Neuronal stem cell (in vitro differentiated cells): ENCODE results near the gene GAGE12J.
A peak's percentile ranks its signal among the peaks of the same experiment; 100 is the strongest.
"Not testable (repeated sequence)": the region's sequence is repeated elsewhere in the genome, so short reads cannot be mapped to it uniquely, and the experiment has no call there.

Experiments
- DNase-seq: peaks from one replicate; pipeline ENCODE4 v3.0.0-alpha.2; 2013; ENCODE audit warnings: low spot score
- H2AFZ ChIP-seq: one replicate; pipeline ENCODE4 v1.6.1; 2013; ENCODE audit warnings: mild to moderate bottlenecking, low read length, inconsistent platforms
- H2AK5ac ChIP-seq: 2 replicates; pipeline ENCODE4 v1.6.1; 2013; ENCODE audit warnings: low read depth, mild to moderate bottlenecking, inconsistent platforms, low read length, moderate library complexity, mixed read lengths
- H2BK120ac ChIP-seq: 2 replicates; pipeline ENCODE4 v1.6.1; 2013; ENCODE audit warnings: low read depth, mild to moderate bottlenecking, inconsistent platforms, low read length, moderate library complexity, mixed read lengths
- H2BK12ac ChIP-seq: one replicate; pipeline ENCODE4 v1.6.1; 2013; ENCODE audit warnings: low read length, inconsistent platforms
- H2BK15ac ChIP-seq: 2 replicates; pipeline ENCODE4 v1.6.1; 2013; ENCODE audit warnings: mild to moderate bottlenecking, low read length, inconsistent platforms, mixed read lengths
- H2BK5ac ChIP-seq: one replicate; pipeline ENCODE4 v1.6.1; 2013; ENCODE audit warnings: inconsistent platforms, mild to moderate bottlenecking, low read length, moderate library complexity
- H3K14ac ChIP-seq: one replicate; pipeline ENCODE4 v1.6.1; 2013; ENCODE audit warnings: low read length, inconsistent platforms
- H3K18ac ChIP-seq: 2 replicates; pipeline ENCODE4 v1.6.1; 2013; ENCODE audit warnings: low read length, inconsistent platforms
- H3K23ac ChIP-seq: 2 replicates; pipeline ENCODE4 v1.6.1; 2013; ENCODE audit warnings: low read depth, mild to moderate bottlenecking, mixed read lengths, low read length, inconsistent platforms; ENCODE audit not compliant: poor library complexity
- H3K27ac ChIP-seq: replicated peaks from 3 replicates; pipeline ENCODE4 v1.5.1; 2013; ENCODE audit warnings: low read length, inconsistent platforms
- H3K27me3 ChIP-seq, 3 experiments: 2 replicates each; pipeline ENCODE4 v1.6.1; 2013; ENCODE audit warnings: low read length in 3 of 3, mild to moderate bottlenecking in 2 of 3, inconsistent platforms in 1 of 3, low read depth in 1 of 3, mixed read lengths in 1 of 3, moderate library complexity in 1 of 3; ENCODE audit not compliant: control insufficient read depth in 3 of 3, insufficient read depth in 3 of 3
- H3K36me3 ChIP-seq, 2 donors: replicated peaks in 1 of 2; 2 replicates each; pipeline ENCODE4 v1.6.1; 2013; ENCODE audit warnings: low read length in 2 of 2; ENCODE audit not compliant: control insufficient read depth in 2 of 2, insufficient read depth in 2 of 2
- H3K4ac ChIP-seq: 2 replicates; pipeline ENCODE4 v1.6.1; 2013; ENCODE audit warnings: inconsistent platforms, mild to moderate bottlenecking, low read length, moderate library complexity
- H3K4me1 ChIP-seq, 2 donors: 1 replicate in 1 of 2; 2 replicates in 1 of 2; pipeline ENCODE4 v1.6.1; 2013; ENCODE audit warnings: low read length in 2 of 2, low read depth in 1 of 2; ENCODE audit not compliant: control insufficient read depth in 2 of 2, insufficient read depth in 1 of 2
- H3K4me2 ChIP-seq: one replicate; pipeline ENCODE4 v1.6.1; 2013; ENCODE audit warnings: mild to moderate bottlenecking, low read length, inconsistent platforms; ENCODE audit not compliant: insufficient read depth, poor library complexity, severe bottlenecking
- H3K4me3 ChIP-seq, 2 donors: 2 replicates each; pipeline ENCODE4 v1.5.1; 2013; ENCODE audit warnings: low read length in 2 of 2, mild to moderate bottlenecking in 2 of 2, inconsistent platforms in 1 of 2, moderate library complexity in 1 of 2
- H3K79me1 ChIP-seq: one replicate; pipeline ENCODE4 v1.6.1; 2013; ENCODE audit warnings: low read depth, mild to moderate bottlenecking, inconsistent platforms, low read length, moderate library complexity
- H3K9ac ChIP-seq: one replicate; pipeline ENCODE4 v1.6.1; 2013; ENCODE audit warnings: mild to moderate bottlenecking, low read depth, low read length, inconsistent platforms; ENCODE audit not compliant: poor library complexity
- H3K9me3 ChIP-seq, 2 donors: replicated peaks in 1 of 2; 2 replicates each; pipeline versions ENCODE3 to v1.6.1; 2013; ENCODE audit warnings: low read length in 2 of 2, mild to moderate bottlenecking in 2 of 2, inconsistent platforms in 1 of 2, low read depth in 1 of 2, mixed read lengths in 1 of 2, moderate library complexity in 1 of 2; ENCODE audit not compliant: control insufficient read depth in 2 of 2, insufficient read depth in 1 of 2
- H4K8ac ChIP-seq: one replicate; pipeline ENCODE4 v1.6.1; 2013; ENCODE audit warnings: low read depth, mild to moderate bottlenecking, inconsistent platforms, low read length, moderate library complexity
- H4K91ac ChIP-seq: one replicate; pipeline ENCODE4 v1.6.1; 2013; ENCODE audit warnings: low read length, low read depth, mild to moderate bottlenecking, inconsistent platforms; ENCODE audit not compliant: poor library complexity
- WGBS, 2 donors: extraction: QIAGEN DNeasy Blood & Tissue Kit; methylation state at CpG; one replicate each; pipeline ENCODE4 v1.1.7; 2013; ENCODE audit warnings: missing lambda C conversion rate in 2 of 2, mixed read lengths in 1 of 2; ENCODE audit not compliant: insufficient read length in 2 of 2, insufficient replicate concordance in 1 of 2; ENCODE audit errors: extremely low coverage in 2 of 2; 5-methylcytosine and 5-hydroxymethylcytosine counted together

Gene GAGE12J

GRCh38 chrX:49300703-49301102, 21.1 kb upstream of the GAGE12J start:
- Histone ChIP-seq H2BK5ac (no peak overlapping the region), H3K4me2 (no peak overlapping the region), H2AFZ (no peak overlapping the region), H3K23ac (no peak overlapping the region), H3K27me3 (no peaks in the 10 kb centered on the region), H2BK120ac (no peak overlapping the region), H2AK5ac (no peak overlapping the region), H3K14ac (no peak overlapping the region), H4K91ac (no peak overlapping the region), H3K18ac (no peak overlapping the region), H3K36me3 (no peaks in the 10 kb centered on the region), H4K8ac (no peak overlapping the region), H3K27ac (no peak overlapping the region), H3K4me3 (no peak overlapping the region), H3K9ac (no peak overlapping the region), H3K4me1 (no peaks in the 10 kb centered on the region), H2BK15ac (no peak overlapping the region), H3K4ac (no peak overlapping the region), H3K9me3 (no peaks in the 10 kb centered on the region), H3K79me1 (no peaks in the 10 kb centered on the region), H2BK12ac (no peak overlapping the region)
- DNase-seq = no peak
- WGBS, 2 donors = no CpG with 5 or more reads among the region's 1 CpG

GRCh38 chrX:49303346-49303745, 18.5 kb upstream of the GAGE12J start, which contains the start of gene GAGE10:
GAGE10 (plus strand) TSS chrX:49303646; CDS start chrX:49304860, 1,214 bp downstream.
- Histone ChIP-seq H3K14ac (no peak within 1 kb of the TSS), H3K9me3 (no peaks in the 10 kb centered on the region), H3K4me2 (no peak within 1 kb of the TSS), H2BK5ac (no peak within 1 kb of the TSS), H3K27ac (no peak within 1 kb of the TSS), H3K27me3 (peaks cover 0 to 2% (median 0%) of the 10 kb centered on the region in 3 experiments), H3K79me1 (no peaks in the 10 kb centered on the region), H4K8ac (no peak within 1 kb of the TSS), H3K36me3 (no peaks in the 10 kb centered on the region), H3K4ac (no peak within 1 kb of the TSS), H2BK12ac (no peak within 1 kb of the TSS), H4K91ac (no peak within 1 kb of the TSS), H2AFZ (no peak within 1 kb of the TSS), H2BK15ac (no peak within 1 kb of the TSS), H3K23ac (no peak within 1 kb of the TSS), H2BK120ac (no peak within 1 kb of the TSS), H3K18ac (no peak within 1 kb of the TSS), H3K9ac (no peak within 1 kb of the TSS), H3K4me1 (no peaks in the 10 kb centered on the region), H2AK5ac (no peak within 1 kb of the TSS), H3K4me3 (no peak within 1 kb of the TSS)
- DNase-seq = no peak
- no CpG with 5 or more reads among the region's 15 CpGs for WGBS, 2 donors

- H3K9me3 ChIP-seq, H3K79me1 ChIP-seq, H2BK15ac ChIP-seq, H3K36me3 ChIP-seq, H4K91ac ChIP-seq, H3K4me3 ChIP-seq, H3K4me2 ChIP-seq, H3K9ac ChIP-seq, H2BK12ac ChIP-seq, H3K23ac ChIP-seq, H3K4ac ChIP-seq, H3K27ac ChIP-seq, H2BK120ac ChIP-seq, H2BK5ac ChIP-seq, H2AK5ac ChIP-seq, H4K8ac ChIP-seq, H3K14ac ChIP-seq, DNase-seq, H3K4me1 ChIP-seq, H3K18ac ChIP-seq, H2AFZ ChIP-seq: not testable (repeated sequence)
- no CpG with 5 or more reads among the region's 2 CpGs for WGBS, 2 donors
- peaks cover 0 to 16% (median 0%) of the 10 kb centered on the region in 3 experiments for H3K27me3 ChIP-seq
Measured at GRCh38 chrX:49307775-49308174, 14.1 kb upstream of the GAGE12J start.

GRCh38 chrX:49308604-49309269, 13.1 kb upstream of the GAGE12J start:
- Histone ChIP-seq H3K14ac (peak overlapping the region; percentile 8), H3K23ac (no peak overlapping the region), H3K79me1 (no peaks in the 10 kb centered on the region), H3K9ac (no peak overlapping the region), H3K4me3 (no peak overlapping the region), H2BK15ac (no peak overlapping the region), H2BK12ac (no peak overlapping the region), H3K4me1 (peaks cover 0 to 2% of the 10 kb centered on the region in 2 donors), H3K4ac (no peak overlapping the region), H2BK5ac (no peak overlapping the region), H3K36me3 (no peaks in the 10 kb centered on the region), H3K4me2 (no peak overlapping the region), H2AK5ac (no peak overlapping the region), H3K18ac (no peak overlapping the region), H3K27ac (no peak overlapping the region), H4K8ac (no peak overlapping the region), H3K27me3 (peaks cover 0 to 18% (median 0%) of the 10 kb centered on the region in 3 experiments), H4K91ac (no peak overlapping the region), H3K9me3 (no peaks in the 10 kb centered on the region), H2BK120ac (no peak overlapping the region), H2AFZ (peak overlapping the region; percentile 16)
- no peak for DNase-seq
- WGBS, 2 donors = no CpG with 5 or more reads among the region's 15 CpGs
